HCT116 (cell line): ENCODE measurements around the gene IRF2BP2. TPM values are rescaled to one million over a fixed set of nuclear protein-coding genes. Genes with fewer than 3 reads are reported as not detected.

Experiments
- ATAC-seq: fragments of 200-7000 bp; cut with Tn5 transposase; 2 replicates; pipeline ENCODE4 v1.9.1; 2020; ENCODE audit warnings: mild to moderate bottlenecking, moderate library complexity
- BruUV-seq: library from RNA; stranded (reverse); fragments of 400-500 nt; replicated peaks from 2 replicates; lab custom pipeline; 2021; lab: Mats Ljungman, UMichigan
- CTCF ChIA-PET: fragments of 300-600 bp; sonication (Branson Sonifier 250); formaldehyde crosslinking; loops from one replicate; lab custom pipeline; 2021; ENCODE audit warnings: antibody characterized with exemption; lab: Charles Lee
- POLR2A ChIA-PET: fragments of 300-600, 350-600 bp; sonication (Branson Sonifier 250); formaldehyde crosslinking; loops from one replicate; lab custom pipeline; 2021; ENCODE audit warnings: antibody characterized with exemption; lab: Charles Lee
- RAD21 ChIA-PET, 2 experiments: fragments of 300-600 bp; sonication (Branson Sonifier 250); formaldehyde crosslinking; loops; one replicate each; lab custom pipeline; 2023; ENCODE audit warnings: low total read pairs in 2 of 2; ENCODE audit not compliant: uncharacterized antibody in 2 of 2, unreplicated experiment in 2 of 2, low non-redundant PET in 1 of 2; lab: Charles Lee
- DNase-seq: peaks from one replicate; pipeline ENCODE4 v3.0.0-alpha.2; 2010; ENCODE audit warnings: low read depth, low spot score
- H2AFZ ChIP-seq: fragments of 200-600 bp; shearing (Covaris generic), sonication (generic); 2 replicates; pipeline ENCODE4 v1.6.1; 2017; ENCODE audit warnings: low read depth, mixed run types, mixed read lengths, antibody characterized with exemption, low read length; ENCODE audit not compliant: poor library complexity, severe bottlenecking
- H3K27ac ChIP-seq: 2 replicates; pipeline ENCODE4 v1.5.1; 2012; ENCODE audit warnings: low read depth, low read length
- H3K27me3 ChIP-seq: fragments of 200-600 bp; sonication (generic); 2 replicates; pipeline ENCODE4 v1.6.1; 2016; ENCODE audit warnings: mixed run types, low read length, mixed read lengths; ENCODE audit not compliant: insufficient read depth
- H3K36me3 ChIP-seq, 2 experiments: fragments of 200-500 bp in 1 of 2; fragments of 200-600 bp in 1 of 2; sonication (Bioruptor generic) in 1 of 2; sonication (generic) in 1 of 2; 2 replicates each; pipeline versions ENCODE4 v1.5.1 to v1.6.1; 2014 to 2016; ENCODE audit warnings: low read length in 2 of 2, inconsistent platforms in 1 of 2, mixed read lengths in 1 of 2, mixed run types in 1 of 2; ENCODE audit not compliant: insufficient read depth in 2 of 2, control insufficient read depth in 1 of 2
- H3K4me1 ChIP-seq, 2 experiments: fragments of 200-600 bp in 1 of 2; sonication (generic) in 1 of 2; 2 replicates each; pipeline versions ENCODE4 v1.5.1 to v1.6.1; 2012 to 2017; ENCODE audit warnings: low read length in 2 of 2, inconsistent platforms in 1 of 2, mild to moderate bottlenecking in 1 of 2, mixed read lengths in 1 of 2, mixed run types in 1 of 2, moderate library complexity in 1 of 2; ENCODE audit not compliant: insufficient read depth in 2 of 2, control insufficient read depth in 1 of 2
- H3K4me2 ChIP-seq: fragments of 200-600 bp; sonication (generic); 2 replicates; pipeline ENCODE4 v1.6.1; 2017; ENCODE audit warnings: mixed run types, low read length, mixed read lengths
- H3K4me3 ChIP-seq, 2 experiments: fragments of 200-600 bp in 1 of 2; sonication (generic) in 1 of 2; replicated peaks in 1 of 2; 2 replicates each; pipeline ENCODE4 v1.5.1; 2011 to 2016; ENCODE audit warnings: low read length in 2 of 2, control low read depth in 1 of 2, low read depth in 1 of 2, mild to moderate bottlenecking in 1 of 2, mixed read lengths in 1 of 2, mixed run types in 1 of 2
- H3K79me2 ChIP-seq: fragments of 200-600 bp; sonication (generic); 2 replicates; pipeline ENCODE4 v1.6.1; 2017; ENCODE audit warnings: mild to moderate bottlenecking, mixed run types, low read length, moderate library complexity, mixed read lengths; ENCODE audit not compliant: insufficient read depth
- H3K9ac ChIP-seq: fragments of 200-600 bp; sonication (generic); 2 replicates; pipeline ENCODE4 v1.6.1; 2016; ENCODE audit warnings: low read length, mixed read lengths
- H3K9me2 ChIP-seq: fragments of 200-600 bp; sonication (generic), shearing (Covaris generic); 2 replicates; pipeline ENCODE4 v1.6.1; 2017; ENCODE audit warnings: mixed run types, mild to moderate bottlenecking, moderate library complexity; ENCODE audit not compliant: insufficient read depth
- H3K9me3 ChIP-seq, 2 experiments: fragments of 200-500 bp in 1 of 2; fragments of 200-600 bp in 1 of 2; sonication (Bioruptor generic) in 1 of 2; sonication (generic) in 1 of 2; 2 replicates each; pipeline ENCODE4 v1.6.1; 2014 to 2017; ENCODE audit warnings: low read length in 2 of 2, mixed read lengths in 2 of 2, inconsistent platforms in 1 of 2, low read depth in 1 of 2, mild to moderate bottlenecking in 1 of 2, mixed run types in 1 of 2, moderate library complexity in 1 of 2; ENCODE audit not compliant: control insufficient read depth in 1 of 2, insufficient read depth in 1 of 2
- H4K20me1 ChIP-seq: fragments of 200-600 bp; sonication (generic), shearing (Covaris generic); 2 replicates; pipeline ENCODE4 v1.6.1; 2017; ENCODE audit warnings: mixed run types, mild to moderate bottlenecking, moderate library complexity; ENCODE audit not compliant: insufficient read depth
- CEBPB ChIP-seq: IDR thresholded peaks from 2 replicates; pipeline ENCODE4 v1.6.1; 2012; ENCODE audit warnings: low read depth
- EGR1 ChIP-seq: IDR thresholded peaks from 2 replicates; pipeline ENCODE4 v1.6.1; 2012; ENCODE audit warnings: low read depth
- ELF1 ChIP-seq: IDR thresholded peaks from 2 replicates; pipeline ENCODE4 v1.6.1; 2012; ENCODE audit warnings: low read depth, borderline replicate concordance
- JUND ChIP-seq: IDR thresholded peaks from 2 replicates; pipeline ENCODE4 v1.6.1; 2012
- POLR2AphosphoS5 ChIP-seq: IDR thresholded peaks from 2 replicates; pipeline ENCODE4 v1.6.1; 2011; ENCODE audit warnings: mild to moderate bottlenecking, low read depth, low read length, moderate library complexity
- REST ChIP-seq: IDR thresholded peaks from 2 replicates; pipeline ENCODE4 v1.6.1; 2012; ENCODE audit warnings: low read depth
- TCF7L2 ChIP-seq: IDR thresholded peaks from 2 replicates; pipeline ENCODE4 v1.7.0; 2011; ENCODE audit warnings: borderline replicate concordance, inconsistent platforms; ENCODE audit not compliant: insufficient read depth, insufficient read length; ENCODE audit errors: extremely low read depth
- ZNF274 ChIP-seq: fragments of 200-500 bp; sonication (Bioruptor generic); IDR thresholded peaks from 2 replicates; pipeline ENCODE4 v1.6.1; 2014; ENCODE audit warnings: mild to moderate bottlenecking, low read depth, low read length, inconsistent platforms
- intact Hi-C: fragments of 100-400 bp; cut with micrococcal nuclease; formaldehyde crosslinking; loops from 2 replicates; pipeline ENCODE4 v1.10.0; 2022
- total RNA-seq: library from RNA; stranded (reverse); gene quantifications from one replicate; pipeline ENCODE4 v1.2.1, GENCODE V29; 2021; ENCODE audit not compliant: unreplicated experiment
- TF ChIP-seq, protein P1 (sequence below): IDR thresholded peaks from 2 replicates; pipeline ENCODE4 v1.6.1; 2012

The IRF2BP2 gene
- total RNA-seq, 1 experiment from 2014 or later: 61.3 TPM

GRCh38 chr1:234601301-234602017 is 8.5 kb downstream of the IRF2BP2 start:
- H2AFZ ChIP-seq: no peak overlapping the region
- no peak for ATAC-seq
- no TSS peak for BruUV-seq
- H3K4me1 ChIP-seq: peaks cover 72 to 77% of the 10 kb centered on the region in 2 experiments
- CTCF ChIA-PET: interaction anchor here (2.8 kb wide), 1 partner anchor 482 kb away, joined by 9 read pairs; no protein-coding TSS in a partner anchor
- no peaks in the 10 kb centered on the region for H3K9me2 ChIP-seq
- TF ChIP-seq TCF7L2 (peak; percentile 33), ELF1 (no peak), CEBPB (peak; percentile 91)
- no peaks in the 10 kb centered on the region for H3K27me3 ChIP-seq
- POLR2A ChIA-PET: interaction anchor here (1.1 to 3.1 kb wide), 3 partner anchors 9 to 123 kb away, joined by 3 to 26 read pairs (median 3); partner anchors contain the start of gene IRF2BP2
- H3K4me2 ChIP-seq: peak overlapping the region; percentile 80; the same call in 1 of the 2 replicates
- RAD21 ChIA-PET: interaction anchor here in 1 of 2 experiments (0.9 kb wide), 1 partner anchor 123 kb away, joined by 3 read pairs; no protein-coding TSS in a partner anchor
- H3K9me3 ChIP-seq: no peaks in the 10 kb centered on the region
- H4K20me1 ChIP-seq: peaks cover 8% of the 10 kb centered on the region; the same call in 1 of the 2 replicates
- H3K36me3 ChIP-seq: no peaks in the 10 kb centered on the region
- H3K4me3 ChIP-seq: no peak overlapping the region
- peak overlapping the region; percentile 69; the same call in 1 of the 2 replicates for H3K9ac ChIP-seq
- H3K27ac ChIP-seq: no peak overlapping the region; the same call in 1 of the 2 replicates
- intact Hi-C loops: loop anchor here (2.0 to 5.0 kb wide), 2 partner anchors 103 to 266 kb away; no protein-coding TSS in a partner anchor
- H3K79me2 ChIP-seq: peaks cover 40% of the 10 kb centered on the region
- DNase-seq: no peak

- DNase-seq (peak; percentile 51), ATAC-seq (peak; percentile 1; the same call in 1 of the 2 replicates)
- peaks cover 32% of the 10 kb centered on the region for H3K79me2 ChIP-seq
- H3K27me3 ChIP-seq: no peaks in the 10 kb centered on the region
- CTCF ChIA-PET: interaction anchor here (2.8 kb wide), 1 partner anchor 483 kb away, joined by 9 read pairs; no protein-coding TSS in a partner anchor
- H3K9me3 ChIP-seq: no peaks in the 10 kb centered on the region
- H3K36me3 ChIP-seq: no peaks in the 10 kb centered on the region
- H3K4me3 ChIP-seq: peak overlapping the region; percentile 21 to 55
- peaks cover 8% of the 10 kb centered on the region; the same call in 1 of the 2 replicates for H4K20me1 ChIP-seq
- peak overlapping the region; percentile 69 for H3K27ac ChIP-seq
- H2AFZ ChIP-seq: no peak overlapping the region
- H3K9ac ChIP-seq: peak overlapping the region; percentile 69
- TF ChIP-seq EGR1: no peak
- no peak for TF ChIP-seq ZNF274
- TF ChIP-seq POLR2AphosphoS5: 0 out of 2 replicates have a peak, but pooled peaks have one; percentile 7
- TF ChIP-seq, protein P1, sequence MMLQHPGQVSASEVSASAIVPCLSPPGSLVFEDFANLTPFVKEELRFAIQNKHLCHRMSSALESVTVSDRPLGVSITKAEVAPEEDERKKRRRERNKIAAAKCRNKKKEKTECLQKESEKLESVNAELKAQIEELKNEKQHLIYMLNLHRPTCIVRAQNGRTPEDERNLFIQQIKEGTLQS: no peak
- TF ChIP-seq JUND: no peak
- no peak for TF ChIP-seq CEBPB
- no peak for TF ChIP-seq REST
- TF ChIP-seq TCF7L2: no peak
- H3K4me1 ChIP-seq: peaks cover 64 to 69% of the 10 kb centered on the region in 2 experiments
- intact Hi-C loops: loop anchor here (2.0 to 5.0 kb wide), 2 partner anchors 102 to 267 kb away; no protein-coding TSS in a partner anchor
- H3K9me2 ChIP-seq: no peaks in the 10 kb centered on the region
- POLR2A ChIA-PET: interaction anchor here (1.1 to 3.1 kb wide), 4 partner anchors 10 to 124 kb away, joined by 3 to 26 read pairs (median 3); partner anchors contain the start of gene IRF2BP2
- TSS peak; percentile 94 for BruUV-seq
- RAD21 ChIA-PET: interaction anchor here in 1 of 2 experiments (0.9 kb wide), 1 partner anchor 124 kb away, joined by 3 read pairs; no protein-coding TSS in a partner anchor
- H3K4me2 ChIP-seq: peak overlapping the region; percentile 80
These were observed 9.3 kb downstream of the IRF2BP2 start for GRCh38 chr1:234600418-234601281.
